T-helper 2 cell (primary cell): Measurements from ENCODE around the gene KCNH2.
A peak's percentile ranks its signal among the peaks of the same experiment; 100 is the strongest.

Source experiments
- DNase-seq, 5 experiments: peaks; one replicate each; pipeline versions ENCODE4 v3.0.0 to v3.0.0-alpha.2; 2012 to 2022

The KCNH2 gene

GRCh38 chr7:150904011-150904909, 73.9 kb downstream of the KCNH2 start:
- DNase-seq, result no peak

DNA sequence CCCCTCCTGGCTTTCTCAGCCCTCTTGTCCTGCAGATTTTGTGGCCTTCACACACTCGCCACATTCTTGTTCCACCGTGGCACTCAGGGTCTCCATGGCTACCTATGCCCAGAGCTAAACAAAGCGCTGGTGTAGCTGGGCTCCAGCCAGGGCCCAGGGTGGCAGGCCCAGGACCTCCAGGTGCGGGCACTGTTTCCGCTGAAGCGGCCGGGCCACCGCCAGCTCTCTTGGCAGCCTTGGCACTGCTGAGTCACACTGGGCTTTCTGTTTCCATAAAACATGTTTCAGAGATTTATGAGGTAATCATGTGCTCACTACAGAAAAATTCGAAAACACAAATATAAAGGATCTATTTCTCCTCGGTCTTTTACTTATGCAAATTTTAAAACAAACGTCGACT, 74.5 kb downstream of the KCNH2 start:
- DNase-seq, result no peak

DNA sequence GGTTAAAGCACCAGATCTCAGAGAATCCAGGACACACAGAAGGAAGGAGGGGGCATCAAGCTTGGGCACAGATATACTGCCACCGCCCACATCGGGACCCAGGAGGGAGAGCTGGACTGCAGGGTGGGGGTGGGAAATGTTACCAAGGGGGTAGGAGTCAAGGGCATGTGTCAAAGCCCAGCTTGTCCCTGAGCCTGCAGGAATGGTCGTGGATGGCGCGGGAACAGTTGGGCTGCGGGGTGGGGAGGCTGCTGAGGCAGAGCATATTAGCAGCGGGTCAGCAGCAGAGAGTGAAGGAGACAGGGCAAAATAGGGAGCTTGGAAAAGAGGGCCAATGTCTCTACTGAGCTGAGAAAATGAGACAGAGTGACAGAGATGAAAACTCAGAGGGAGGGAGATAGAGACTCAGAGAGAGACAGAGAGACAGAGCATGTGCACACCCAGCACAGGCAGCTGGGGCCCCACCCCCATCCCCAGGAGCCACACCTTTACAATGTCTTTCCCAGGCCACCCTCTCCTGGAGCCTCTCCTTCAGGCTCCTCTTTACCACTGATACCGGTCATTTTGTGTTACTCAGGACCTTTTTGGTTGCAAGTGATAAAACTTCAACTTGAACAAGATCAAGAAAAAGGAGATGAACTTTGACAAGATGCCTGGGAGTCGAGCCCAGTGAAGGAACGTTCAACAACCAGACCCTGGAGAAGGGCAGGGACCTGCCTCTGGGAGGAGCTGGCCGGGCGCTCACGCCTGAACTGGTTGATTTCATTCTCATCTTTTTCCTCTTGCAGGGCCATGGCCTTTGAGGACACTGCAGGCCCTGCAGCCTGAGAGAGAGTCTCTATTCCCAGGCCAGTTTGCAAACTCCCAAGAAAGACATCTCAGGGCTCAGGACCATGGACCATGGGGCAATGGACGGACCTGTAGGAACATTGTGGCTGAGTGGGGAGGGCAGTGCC, 75.8 kb downstream of the KCNH2 start:
- DNase-seq, result no peak

- DNase-seq, result no peak
Observed at GRCh38 chr7:150901160-150902035, 76.7 kb downstream of the KCNH2 start.

DNA sequence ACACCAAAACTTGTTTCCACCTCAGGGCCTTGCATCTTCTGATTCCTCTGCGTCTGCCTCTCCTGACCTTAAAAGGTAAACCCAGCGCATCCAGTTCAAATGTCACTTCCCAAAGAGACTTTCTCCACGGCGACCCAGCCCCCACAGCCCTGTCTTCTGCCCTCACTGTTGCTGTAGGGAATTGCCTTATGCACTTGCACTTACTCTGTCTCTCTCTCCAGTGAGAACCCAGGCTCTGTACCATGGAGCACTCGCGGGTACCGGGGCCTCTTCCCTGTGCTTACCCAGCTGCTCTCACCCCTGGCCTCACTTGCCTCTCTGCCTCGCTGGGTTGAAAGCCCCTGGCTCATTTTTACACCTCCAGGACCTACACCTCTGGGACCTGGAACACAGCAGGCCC, 77.4 kb downstream of the KCNH2 start:
- DNase-seq, result no peak

DNA sequence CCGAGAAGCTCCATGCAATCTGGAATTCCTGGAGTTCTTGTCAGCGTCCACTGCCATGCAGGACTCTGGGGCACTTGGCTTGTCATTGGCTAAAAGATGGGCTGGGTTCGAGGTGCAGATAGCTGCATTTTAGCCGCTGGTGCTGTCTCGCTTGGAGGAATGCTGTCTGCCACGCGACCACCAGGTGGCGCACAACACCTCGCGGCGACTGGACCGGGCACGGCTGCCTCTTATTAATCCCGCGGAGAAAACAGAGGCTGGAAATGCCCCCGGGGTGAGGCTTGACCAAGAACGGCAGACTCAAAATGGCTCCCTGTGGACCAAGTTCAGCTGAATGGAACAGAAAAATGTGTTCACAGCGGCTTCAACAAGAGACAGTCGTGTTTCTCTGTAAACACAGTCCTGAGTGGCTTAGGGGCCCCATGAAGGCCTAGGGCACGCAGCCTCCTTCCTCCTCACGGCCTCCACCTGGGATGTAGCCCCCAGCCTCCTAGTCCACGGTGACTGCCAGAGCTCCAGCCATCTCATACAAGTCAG, 79.6 kb downstream of the KCNH2 start:
- peak; percentile 36 to 67 (median 64) for DNase-seq

GRCh38 chr7:150897502-150898474, 80.3 kb downstream of the KCNH2 start:
- no peak for DNase-seq

DNA sequence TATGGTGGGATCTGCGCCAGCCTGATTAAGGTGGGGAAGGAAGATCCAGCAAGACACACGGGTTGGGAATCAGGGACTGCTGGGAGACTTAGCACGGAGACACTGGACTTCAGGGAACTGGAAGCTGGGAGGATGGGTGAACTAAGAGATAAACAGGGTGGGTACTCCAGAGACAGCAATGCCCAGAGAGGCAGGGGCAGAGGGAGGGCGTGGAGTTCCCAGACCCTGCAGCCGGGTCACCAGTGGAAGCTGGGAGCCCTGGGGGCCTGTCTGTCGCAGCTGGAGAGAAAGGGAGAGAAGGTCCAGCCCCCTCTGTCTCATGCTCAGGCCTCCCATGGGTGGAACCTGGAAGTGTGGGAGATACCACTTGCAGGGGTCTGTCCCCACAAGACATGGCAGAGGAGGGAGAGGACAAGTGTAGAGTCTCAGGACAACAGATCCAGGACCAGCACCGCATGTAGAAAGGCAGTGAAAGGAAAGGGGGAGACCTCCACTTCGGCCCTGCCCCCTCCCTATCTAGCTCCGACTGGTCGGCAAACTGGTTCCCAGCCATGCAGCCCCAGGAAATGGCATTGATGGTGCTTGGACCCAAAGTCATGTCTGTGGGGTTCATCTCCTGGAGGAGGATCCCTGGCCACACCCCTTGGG, 81.4 kb downstream of the KCNH2 start:
- DNase-seq, result no peak

DNA sequence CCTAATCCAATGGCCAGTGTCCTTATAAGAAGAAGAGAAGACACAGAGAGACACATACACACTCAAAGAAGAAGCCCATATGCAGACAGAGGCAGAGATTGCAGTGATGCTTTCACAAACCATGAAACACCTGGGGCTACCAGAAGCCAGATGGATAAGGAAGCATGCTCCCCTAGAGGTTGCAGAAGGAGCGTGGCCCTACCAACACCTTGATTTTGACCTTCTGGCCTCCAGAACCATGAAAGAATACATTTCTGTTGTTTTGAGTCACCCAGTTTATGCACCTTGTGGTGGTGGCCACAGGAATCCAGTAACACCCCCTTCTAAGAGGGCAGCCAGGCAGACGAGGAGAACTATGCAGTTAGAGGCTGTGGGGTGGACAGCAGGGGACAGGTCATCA, 82.3 kb downstream of the KCNH2 start:
- DNase-seq, result no peak
